HG02678 (cell line): ENCODE data around the gene PPP2R3B.
"Not testable (repeated sequence)": the region's sequence is repeated elsewhere in the genome, so short reads cannot be mapped to it uniquely, and the experiment has no call there.

Source experiments
- ATAC-seq: cut with Tn5 transposase; IDR thresholded peaks from one replicate; pipeline ENCODE4 v1.9.1; 2021; ENCODE audit warnings: mild to moderate bottlenecking, moderate library complexity; ENCODE audit not compliant: unreplicated experiment

Gene PPP2R3B

GRCh38 chrX:410296-410695, 23.6 kb upstream of the PPP2R3B start:
- ATAC-seq, result no peak

GRCh38 chrX:405149-405548, 18.4 kb upstream of the PPP2R3B start:
- no peak for ATAC-seq

- ATAC-seq, result no peak
Observed at GRCh38 chrX:404656-405055, 17.9 kb upstream of the PPP2R3B start.

GRCh38 chrX:402857-403256, 16.1 kb upstream of the PPP2R3B start:
- no peak for ATAC-seq

GRCh38 chrX:400258-400657, 13.6 kb upstream of the PPP2R3B start:
- no peak for ATAC-seq

- ATAC-seq, result no peak
Observed at GRCh38 chrX:397575-397974, 10.9 kb upstream of the PPP2R3B start.

GRCh38 chrX:394830-395229, 8.1 kb upstream of the PPP2R3B start:
- ATAC-seq, result no peak

- no peak for ATAC-seq
Observed at GRCh38 chrX:392575-392846, 5.8 kb upstream of the PPP2R3B start.

GRCh38 chrX:391717-392574, 5.2 kb upstream of the PPP2R3B start:
- no peak for ATAC-seq

- ATAC-seq, result no peak
Observed at GRCh38 chrX:390459-390858, 3.8 kb upstream of the PPP2R3B start.

- ATAC-seq, result no peak
Observed at GRCh38 chrX:389021-389441, 2.3 kb upstream of the PPP2R3B start.

GRCh38 chrX:387729-388128, 1.0 kb upstream of the PPP2R3B start:
- no peak for ATAC-seq

- peak; percentile 29 for ATAC-seq
Observed at GRCh38 chrX:386239-386767, 404 bp downstream of the PPP2R3B start.

GRCh38 chrX:385736-386135, 971 bp downstream of the PPP2R3B start:
- ATAC-seq, result not testable (repeated sequence)

GRCh38 chrX:384861-385260, 1.8 kb downstream of the PPP2R3B start:
- no peak for ATAC-seq

- no peak for ATAC-seq
Observed at GRCh38 chrX:378443-378842, 8.3 kb downstream of the PPP2R3B start.

- not testable (repeated sequence) for ATAC-seq
Observed at GRCh38 chrX:376206-376605, 10.5 kb downstream of the PPP2R3B start.

GRCh38 chrX:375181-376036, 11.3 kb downstream of the PPP2R3B start:
- no peak for ATAC-seq

- ATAC-seq, result no peak
Observed at GRCh38 chrX:374596-374995, 12.1 kb downstream of the PPP2R3B start.

GRCh38 chrX:373641-374471, 12.9 kb downstream of the PPP2R3B start:
- ATAC-seq, result no peak
